Hindlimb muscle (tissue), 1 donor: ENCODE results near the gene SET. TPM values are rescaled to one million over a fixed set of nuclear protein-coding genes. Genes with fewer than 3 reads are reported as not detected.
"Not testable (repeated sequence)": the region's sequence is repeated elsewhere in the genome, so short reads cannot be mapped to it uniquely, and the experiment has no call there.

Source experiments
- DNase-seq: peaks from one replicate; pipeline ENCODE4 v3.0.0-alpha.2; 2013
- polyA plus RNA-seq: library from polyadenylated mRNA; unstranded; fragments of 120-200 nt; gene quantifications from one replicate; pipeline ENCODE4 v1.2.1, GENCODE V29; 2013; ENCODE audit not compliant: insufficient read length

The SET gene
- polyA plus RNA-seq, 1 donor: 284 TPM

- DNase-seq: no peak
Observed at GRCh38 chr9:128687453-128687852, 1.6 kb upstream of the SET start.

GRCh38 chr9:128689293-128689774 is 312 bp downstream of the SET start:
- no peak for DNase-seq

DNA sequence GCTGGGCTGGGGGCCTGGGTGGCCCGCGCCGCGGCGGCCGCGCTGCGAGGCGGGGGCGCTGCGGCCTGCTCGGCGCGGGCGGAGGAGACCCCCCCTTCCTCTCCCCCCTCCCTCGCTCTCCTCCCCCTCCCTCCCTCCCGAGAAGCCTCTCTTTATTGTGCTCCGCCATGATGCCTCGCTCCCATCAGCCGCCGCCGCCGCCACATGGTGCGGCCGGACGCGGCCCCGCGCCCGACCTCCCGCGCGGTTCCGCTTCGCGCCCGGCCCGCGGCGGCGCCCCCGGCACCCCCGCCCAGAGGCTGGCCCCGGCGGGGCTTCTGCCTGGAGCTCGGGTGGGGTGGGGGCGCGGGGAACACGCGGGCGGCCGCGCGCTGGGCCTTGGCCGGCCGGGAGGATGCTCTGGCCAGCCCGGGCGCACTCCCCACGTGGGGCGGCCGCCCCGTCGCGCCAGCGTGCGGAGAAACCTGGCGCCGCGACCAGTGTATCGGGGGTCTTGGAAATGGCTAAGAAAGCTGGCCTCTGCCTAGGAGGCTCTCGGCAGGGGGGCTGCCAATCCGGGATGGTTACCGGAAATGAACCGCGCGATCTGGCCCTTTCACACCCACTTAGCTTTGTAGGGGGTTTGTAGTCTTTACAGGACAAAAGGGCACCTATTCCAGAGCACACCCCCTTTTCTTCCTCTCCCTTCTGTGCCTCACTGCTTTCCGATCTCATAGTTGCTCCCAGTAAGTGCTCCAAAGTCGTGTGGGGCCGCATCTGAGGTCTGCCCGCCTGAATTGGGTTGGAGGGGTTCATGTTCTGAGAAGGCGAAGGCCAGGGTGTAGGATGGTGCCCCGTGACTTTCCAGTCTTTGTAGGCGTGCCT is 1.0 kb downstream of the SET start:
- peak; percentile 58 for DNase-seq

DNA sequence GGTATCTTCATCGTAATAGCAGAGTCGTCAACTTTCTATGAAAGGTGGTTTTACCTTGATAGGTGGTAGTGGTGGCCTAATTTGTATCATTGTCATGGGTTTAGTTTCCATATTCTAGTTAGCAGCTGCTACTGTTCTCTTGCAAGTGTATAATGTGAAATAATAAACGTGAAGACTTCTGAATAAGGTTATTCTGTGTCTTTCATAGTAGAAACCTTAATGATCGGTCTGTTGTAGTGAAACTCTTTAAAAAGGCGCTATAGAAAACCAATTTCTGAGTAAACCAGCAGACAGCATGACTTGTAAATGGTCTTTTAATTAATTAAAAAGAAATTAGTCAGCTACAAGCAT is 1.6 kb downstream of the SET start:
- no peak for DNase-seq

DNA sequence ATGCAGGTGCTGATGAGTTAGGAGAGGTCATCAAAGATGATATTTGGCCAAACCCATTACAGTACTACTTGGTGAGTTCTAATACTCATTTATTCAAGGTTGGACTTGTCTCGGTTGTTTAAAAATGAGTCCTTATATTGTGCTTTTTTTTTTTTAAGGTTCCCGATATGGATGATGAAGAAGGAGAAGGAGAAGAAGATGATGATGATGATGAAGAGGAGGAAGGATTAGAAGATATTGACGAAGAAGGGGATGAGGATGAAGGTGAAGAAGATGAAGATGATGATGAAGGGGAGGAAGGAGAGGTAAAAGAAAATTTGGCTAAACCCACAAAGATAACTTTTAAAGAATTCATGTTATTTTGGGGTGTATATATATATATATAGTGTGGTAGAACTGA is 4.7 kb downstream of the SET start:
- not testable (repeated sequence) for DNase-seq

GRCh38 chr9:128694344-128694743 is 5.3 kb downstream of the SET start:
- DNase-seq: no peak

GRCh38 chr9:128696923-128697707 is 8.1 kb downstream of the SET start:
- DNase-seq: no peak

DNA sequence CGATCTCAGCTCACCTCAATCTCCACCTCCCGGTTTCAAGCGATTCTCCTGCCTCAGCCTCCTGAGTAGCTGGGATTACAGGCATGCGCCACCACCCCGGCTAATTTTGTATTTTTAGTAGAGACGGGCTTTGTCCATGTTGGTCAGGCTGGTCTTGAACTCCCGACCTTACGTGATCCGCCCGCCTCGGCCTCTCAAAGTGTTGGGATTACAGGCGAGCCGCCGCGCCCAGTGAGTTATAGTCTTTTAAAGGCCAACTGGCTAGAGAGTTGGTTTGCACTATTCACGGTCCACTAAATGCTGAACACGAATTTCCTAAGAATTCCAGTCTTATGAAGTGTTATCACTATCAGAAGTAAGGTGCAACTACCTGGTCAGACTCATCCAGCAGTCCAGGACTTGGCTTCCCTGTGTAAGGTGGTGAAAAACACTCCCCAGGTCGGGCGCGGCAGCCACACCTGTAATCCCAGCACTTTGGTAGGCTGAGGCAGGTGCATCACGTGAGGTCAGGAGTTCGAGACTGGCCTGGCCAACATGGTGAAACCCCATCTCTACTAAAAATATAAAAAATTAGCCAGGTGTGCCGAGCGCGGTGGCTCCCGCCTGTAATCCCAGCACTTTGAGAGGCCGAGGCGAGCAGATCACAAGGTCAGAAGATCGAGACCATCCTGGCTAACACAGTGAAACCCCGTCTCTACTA is 10.2 kb downstream of the SET start:
- DNase-seq: not testable (repeated sequence)

DNA sequence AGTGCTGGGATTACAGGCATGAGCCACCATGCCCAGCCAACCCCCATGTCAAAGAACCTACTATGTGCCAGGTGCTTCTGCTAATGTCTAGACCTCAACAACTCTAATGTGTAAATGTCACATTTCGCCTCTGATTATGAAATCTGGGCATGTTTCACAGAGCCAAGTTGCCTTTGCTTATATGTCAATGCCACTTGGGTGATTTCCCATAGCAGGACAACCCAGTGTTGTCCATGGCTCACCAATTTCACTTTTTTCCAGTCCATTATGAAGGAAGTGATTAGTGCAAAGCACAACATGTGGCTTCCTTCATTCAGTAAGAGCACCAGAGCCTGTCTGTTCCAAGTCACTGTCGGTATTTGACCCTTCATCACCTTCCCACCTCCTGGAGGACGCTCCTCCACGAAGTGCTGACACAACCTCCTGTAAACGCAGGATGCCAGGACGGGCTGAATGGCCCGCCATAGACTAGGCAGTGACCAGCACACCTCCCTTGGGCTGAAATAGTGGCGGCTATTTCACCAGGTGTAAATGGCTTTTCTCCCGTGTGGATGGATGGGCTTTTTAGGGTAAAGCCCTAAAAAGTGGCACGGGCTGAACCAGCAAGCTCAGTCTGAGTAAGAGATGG is 12.3 kb downstream of the SET start:
- no peak for DNase-seq

DNA sequence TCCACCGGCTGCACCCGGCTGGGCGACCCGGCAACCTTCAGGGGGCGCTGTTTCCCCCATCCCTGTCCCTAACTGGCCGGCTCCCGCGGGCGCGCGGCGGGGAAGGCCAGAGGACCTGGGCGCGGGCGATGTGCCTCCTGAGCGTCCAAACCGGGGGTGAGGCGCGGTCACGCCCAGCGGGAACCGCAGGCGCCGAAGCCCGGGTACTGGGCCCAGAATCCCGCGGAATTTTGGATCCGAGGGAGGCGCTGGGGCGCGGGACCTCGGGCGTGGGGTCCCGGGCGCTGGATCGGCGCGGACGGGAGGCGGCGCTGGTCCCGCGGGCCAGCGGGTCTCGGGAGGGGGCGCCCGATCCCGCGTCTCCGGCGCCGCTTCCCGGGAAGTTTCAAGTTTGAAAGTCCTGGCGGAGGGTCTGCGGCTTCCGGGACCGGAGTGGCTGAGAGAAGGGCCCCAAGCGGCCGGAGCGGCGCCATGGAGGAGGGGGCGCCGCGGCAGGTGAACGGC is 13.5 kb downstream of the SET start, which contains the start of gene PKN3:
Gene PKN3, plus strand, starts transcription at position 59 of the 504 bp plus-strand sequence. Its CDS starts 413 bp downstream, at position 472.
- DNase-seq: peak; percentile 88

DNA sequence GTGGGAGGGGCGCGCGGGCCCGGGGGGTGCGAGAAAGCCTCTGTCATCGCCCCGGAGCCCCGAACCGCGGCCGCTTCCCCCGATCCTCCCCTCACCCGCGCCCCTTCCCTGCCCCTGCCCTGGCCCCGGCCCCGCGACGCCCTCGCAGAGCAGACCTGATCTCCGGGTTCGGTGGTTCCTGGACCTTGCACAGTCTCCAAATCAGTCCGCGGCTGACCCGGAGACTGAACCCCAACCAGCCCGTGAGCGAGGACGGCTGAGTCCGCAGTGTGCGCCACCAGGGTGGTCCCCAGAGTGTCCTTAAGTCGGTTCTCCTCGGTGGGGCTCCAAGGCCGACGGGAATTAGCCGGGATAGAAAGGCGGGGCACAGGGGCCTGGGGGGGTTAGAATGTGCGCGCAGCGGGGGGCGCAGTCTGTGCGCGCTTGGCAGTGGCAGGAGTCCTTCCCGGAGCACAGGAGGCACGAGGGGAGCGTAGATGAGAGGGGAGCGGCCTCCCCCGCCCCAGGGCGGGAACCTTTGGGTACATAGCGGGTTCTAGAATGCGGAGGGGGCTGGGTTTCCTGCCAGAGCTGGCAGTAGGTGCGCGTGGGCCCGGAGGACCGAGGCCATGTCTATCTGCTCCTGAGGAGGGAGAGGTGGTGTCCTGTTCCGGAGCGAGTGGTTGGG is 14.1 kb downstream of the SET start:
- DNase-seq: no peak

- DNase-seq: no peak
Observed at GRCh38 chr9:128703616-128704355, 14.8 kb downstream of the SET start.

GRCh38 chr9:128704356-128704670 is 15.3 kb downstream of the SET start:
- DNase-seq: no peak

DNA sequence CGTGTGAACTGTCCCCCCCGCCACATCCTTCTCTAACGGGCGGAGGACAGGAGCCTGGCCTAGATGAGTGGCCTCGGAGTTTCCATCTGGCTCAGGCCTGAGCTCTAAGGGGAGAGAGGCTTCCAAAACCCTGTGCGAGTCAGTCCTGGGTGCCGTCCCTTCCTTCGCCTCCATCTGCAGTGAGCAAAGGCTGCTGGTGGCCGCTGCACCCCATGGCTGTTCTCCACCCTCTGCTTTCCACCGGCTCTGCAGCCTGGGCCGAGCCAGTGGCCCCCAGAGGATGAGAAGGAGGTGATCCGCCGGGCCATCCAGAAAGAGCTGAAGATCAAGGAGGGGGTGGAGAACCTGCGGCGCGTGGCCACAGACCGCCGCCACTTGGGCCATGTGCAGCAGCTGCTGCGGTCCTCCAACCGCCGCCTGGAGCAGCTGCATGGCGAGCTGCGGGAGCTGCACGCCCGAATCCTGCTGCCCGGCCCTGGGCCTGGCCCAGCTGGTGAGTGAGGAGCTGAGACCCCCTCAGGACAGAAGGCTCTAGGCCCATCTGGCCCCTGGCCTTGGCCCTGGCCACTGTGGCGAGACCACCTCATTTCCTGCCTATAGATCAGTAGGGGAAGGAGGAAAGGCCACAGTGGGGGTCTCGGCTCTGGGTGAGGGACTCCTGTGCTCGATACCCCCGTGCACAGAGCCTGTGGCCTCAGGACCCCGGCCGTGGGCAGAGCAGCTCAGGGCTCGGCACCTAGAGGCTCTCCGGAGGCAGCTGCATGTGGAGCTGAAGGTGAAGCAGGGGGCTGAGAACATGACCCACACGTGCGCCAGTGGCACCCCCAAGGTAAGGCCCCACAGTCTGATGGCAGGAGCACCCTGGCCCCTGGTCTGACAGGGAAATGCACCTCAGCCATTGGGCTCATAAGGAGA is 16.3 kb downstream of the SET start:
- DNase-seq: no peak

GRCh38 chr9:128706045-128706444 is 17.0 kb downstream of the SET start:
- no peak for DNase-seq

GRCh38 chr9:128706671-128707381 is 17.8 kb downstream of the SET start:
- no peak for DNase-seq

DNA sequence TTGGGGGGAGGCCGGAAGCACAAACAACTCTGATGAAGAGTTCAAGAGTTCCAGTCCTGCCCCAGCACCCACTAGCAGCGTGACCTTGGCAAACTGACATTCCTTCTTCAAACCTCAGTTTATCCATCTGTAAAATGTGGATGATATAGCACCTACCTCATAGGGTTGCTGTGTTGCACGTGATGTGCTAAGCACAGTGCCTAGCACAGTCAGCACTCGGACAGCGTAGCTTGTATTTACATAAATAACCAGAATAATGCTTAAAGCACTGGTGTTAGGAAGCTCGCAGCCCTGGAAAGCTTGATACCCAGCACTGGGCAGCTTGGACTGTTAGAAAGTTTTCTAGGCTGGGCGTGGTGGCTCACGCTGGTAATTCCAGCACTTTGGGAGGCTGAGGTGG is 18.4 kb downstream of the SET start:
- DNase-seq: no peak

DNA sequence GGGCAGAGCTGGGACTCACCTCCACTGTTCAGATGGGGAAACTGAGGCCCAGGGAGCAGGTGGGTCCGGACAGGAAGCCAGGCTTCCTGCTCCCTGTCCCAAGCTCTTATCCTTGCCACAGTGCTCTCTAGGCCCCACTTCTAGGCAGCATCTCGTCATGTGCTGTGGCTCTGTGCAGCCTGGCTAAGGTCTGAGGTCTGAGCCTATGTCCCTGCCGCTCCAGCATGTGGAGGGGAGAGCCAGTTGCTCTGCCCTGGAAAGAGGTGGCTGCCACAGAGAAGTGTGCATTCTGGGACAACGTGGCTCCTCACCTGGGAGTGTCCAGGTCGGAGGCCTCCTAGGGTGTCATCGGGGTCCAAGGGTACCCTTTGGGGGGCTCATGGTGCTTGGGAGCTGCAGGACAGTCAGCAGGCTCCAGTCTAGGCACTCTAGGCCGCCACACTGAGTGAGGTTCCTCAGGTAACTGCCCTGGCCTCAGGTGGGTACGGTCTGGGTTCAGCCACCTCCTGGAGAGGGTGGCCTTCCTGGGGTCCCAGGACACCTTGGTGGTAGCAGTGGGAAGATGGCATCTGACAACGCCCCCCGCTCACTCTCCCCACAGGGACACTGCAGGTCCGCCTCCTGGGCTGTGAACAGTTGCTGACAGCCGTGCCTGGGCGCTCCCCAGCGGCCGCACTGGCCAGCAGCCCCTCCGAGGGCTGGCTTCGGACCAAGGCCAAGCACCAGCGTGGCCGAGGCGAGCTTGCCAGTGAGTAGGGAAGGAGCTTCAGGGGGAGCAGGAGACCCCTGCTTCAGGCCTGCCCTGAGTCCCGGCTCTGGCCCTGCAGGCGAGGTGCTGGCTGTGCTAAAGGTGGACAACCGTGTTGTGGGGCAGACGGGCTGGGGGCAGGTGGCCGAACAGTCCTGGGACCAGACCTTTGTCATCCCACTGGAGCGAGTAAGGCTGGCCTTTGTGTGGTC is 23.7 kb downstream of the SET start:
- no peak for DNase-seq
